GM12878 (cell line): ENCODE measurements around the gene DENND2C. TPM values are rescaled to one million over a fixed set of nuclear protein-coding genes. Genes with fewer than 3 reads are reported as not detected.

Source experiments
- ATAC-seq: fragments of 200-7000 bp; cut with Tn5 transposase; 3 replicates; pipeline ENCODE4 v1.9.1; 2020; ENCODE audit warnings: mild to moderate bottlenecking, moderate library complexity
- BruUV-seq: library from RNA; stranded (reverse); fragments of 400-500 nt; replicated peaks from 2 replicates; lab custom pipeline; 2021; lab: Mats Ljungman, UMichigan
- CTCF ChIA-PET: fragments of 300-600 bp; sonication (Branson Sonifier 250); formaldehyde crosslinking; extraction: SDS; loops from one replicate; lab custom pipeline; 2021; ENCODE audit warnings: inconsistent platforms; lab: Yijun Ruan, JAX
- POLR2A ChIA-PET: fragments of 350-600 bp; formaldehyde crosslinking; extraction: SDS; loops from one replicate; lab custom pipeline; 2021; ENCODE audit warnings: inconsistent platforms; lab: Charles Lee
- RAD21 ChIA-PET: fragments of 300-600 bp; sonication (Branson Sonifier 250); formaldehyde crosslinking; loops from one replicate; lab custom pipeline; 2023; ENCODE audit warnings: antibody characterized with exemption; ENCODE audit not compliant: unreplicated experiment; lab: Charles Lee
- SMC1A ChIA-PET: fragments of 300-600 bp; sonication (Branson Sonifier 250); formaldehyde crosslinking; loops from one replicate; lab custom pipeline; 2023; ENCODE audit not compliant: unreplicated experiment, uncharacterized antibody; lab: Charles Lee
- DNase-seq: peaks from one replicate; pipeline ENCODE4 v3.0.0-alpha.2; 2011; ENCODE audit warnings: low read depth, low spot score
- FAIRE-seq: peaks from 3 replicates; lab custom pipeline; 2011; peaks lifted over from hg19 to GRCh38; lab: Jason Lieb, UNC
- H2AFZ ChIP-seq: 2 replicates; pipeline ENCODE4 v1.6.0; 2011; ENCODE audit warnings: low read depth, low read length, control low read depth; ENCODE audit not compliant: control insufficient read depth
- H3K27ac ChIP-seq: 2 replicates; pipeline ENCODE4 v1.5.1; 2011; ENCODE audit warnings: control low read depth; ENCODE audit not compliant: control insufficient read depth, insufficient read depth
- H3K27me3 ChIP-seq, 2 experiments: replicated peaks in 1 of 2; 2 replicates each; pipeline versions ENCODE4 v1.6.0 to v1.6.1; 2011; ENCODE audit warnings: low read length in 1 of 2; ENCODE audit not compliant: control insufficient read depth in 2 of 2, insufficient read depth in 2 of 2
- H3K36me3 ChIP-seq, 2 experiments: 2 replicates each; pipeline ENCODE4 v1.5.1; 2011; ENCODE audit warnings: low read length in 1 of 2; ENCODE audit not compliant: control insufficient read depth in 2 of 2, insufficient read depth in 2 of 2
- H3K4me1 ChIP-seq: 2 replicates; pipeline ENCODE4 v1.6.1; 2011; ENCODE audit warnings: mild to moderate bottlenecking, low read length, moderate library complexity, mixed read lengths; ENCODE audit not compliant: control insufficient read depth, insufficient read depth
- H3K4me2 ChIP-seq: 2 replicates; pipeline ENCODE4 v1.6.0; 2011; ENCODE audit warnings: control low read depth; ENCODE audit not compliant: control insufficient read depth, insufficient read depth
- H3K4me3 ChIP-seq: fragments of 200-600 bp; sonication (generic); 2 replicates; pipeline ENCODE4 v1.5.1; 2016
- H3K79me2 ChIP-seq: 2 replicates; pipeline ENCODE4 v1.6.0; 2011; ENCODE audit warnings: low read length; ENCODE audit not compliant: control insufficient read depth, insufficient read depth
- H3K9ac ChIP-seq: 2 replicates; pipeline ENCODE4 v1.8.0; 2011; ENCODE audit warnings: low read length, control low read depth, mixed read lengths; ENCODE audit not compliant: control insufficient read depth, insufficient read depth
- H3K9me3 ChIP-seq: replicated peaks from 3 replicates; pipeline ENCODE4 v1.5.1; 2011; ENCODE audit warnings: mild to moderate bottlenecking, low read length; ENCODE audit not compliant: control insufficient read depth, insufficient read depth
- H4K20me1 ChIP-seq: 2 replicates; pipeline ENCODE4 v1.6.0; 2011; ENCODE audit not compliant: control insufficient read depth, insufficient read depth
- BACH1 ChIP-seq: fragments of 450-650 bp; IDR thresholded peaks from 2 replicates; pipeline ENCODE4 v1.6.1; 2017; ENCODE audit warnings: mild to moderate bottlenecking, borderline replicate concordance
- BHLHE40 ChIP-seq, 2 experiments: fragments of 450-650 bp in 1 of 2; IDR thresholded peaks; 2 replicates each; pipeline ENCODE4 v1.6.1; 2011 to 2017; ENCODE audit warnings: low read depth in 2 of 2, borderline replicate concordance in 1 of 2, improper control_type of control experiment in 1 of 2, low read length in 1 of 2, mild to moderate bottlenecking in 1 of 2
- CBFB ChIP-seq: IDR thresholded peaks from 2 replicates; pipeline ENCODE4 v1.6.1; 2016; ENCODE audit warnings: antibody characterized with exemption, low read depth
- EP300 ChIP-seq, 2 experiments: fragments of 150-350 bp in 1 of 2; IDR thresholded peaks; 2 replicates each; pipeline ENCODE4 v1.6.1; 2011 to 2012; ENCODE audit warnings: low read depth in 2 of 2, low read length in 2 of 2, borderline replicate concordance in 1 of 2, improper control_type of control experiment in 1 of 2, inconsistent platforms in 1 of 2; ENCODE audit not compliant: control insufficient read depth in 1 of 2
- LARP7 ChIP-seq: fragments of 450-650 bp; IDR thresholded peaks from 2 replicates; pipeline ENCODE4 v1.6.1; 2017; ENCODE audit warnings: mild to moderate bottlenecking
- MTA2 ChIP-seq: fragments of 450-650 bp; IDR thresholded peaks from 2 replicates; pipeline ENCODE4 v1.6.1; 2016; ENCODE audit warnings: low read depth, mild to moderate bottlenecking, moderate library complexity
- NFXL1 ChIP-seq: fragments of 450-650 bp; IDR thresholded peaks from 2 replicates; pipeline ENCODE4 v1.6.1; 2017; ENCODE audit warnings: antibody characterized with exemption, mild to moderate bottlenecking, borderline replicate concordance
- NFYB ChIP-seq: IDR thresholded peaks from 2 replicates; pipeline ENCODE4 v1.6.1; 2011; ENCODE audit warnings: low read depth, mild to moderate bottlenecking, low read length, improper control_type of control experiment, moderate library complexity; ENCODE audit not compliant: insufficient read depth
- NR2C2 ChIP-seq: IDR thresholded peaks from 2 replicates; pipeline ENCODE4 v1.6.1; 2011; ENCODE audit warnings: borderline replicate concordance, low read depth; ENCODE audit not compliant: control insufficient read depth, insufficient read length
- RCOR1 ChIP-seq: conservative IDR thresholded peaks from 2 replicates; pipeline ENCODE4 v1.6.1; 2012; ENCODE audit warnings: low read depth, low read length, improper control_type of control experiment
- SMC3 ChIP-seq: IDR thresholded peaks from 2 replicates; pipeline ENCODE4 v1.6.1; 2011; ENCODE audit warnings: low read length, improper control_type of control experiment, borderline replicate concordance
- SREBF2 ChIP-seq: IDR thresholded peaks from 2 replicates; pipeline ENCODE4 v1.6.1; 2012; ENCODE audit warnings: mild to moderate bottlenecking, low read length
- TCF3 ChIP-seq: IDR thresholded peaks from 2 replicates; pipeline ENCODE4 v1.6.1; 2012; ENCODE audit warnings: low read depth, mild to moderate bottlenecking, low read length, borderline replicate concordance; ENCODE audit not compliant: insufficient read depth
- ZBED1 ChIP-seq: IDR thresholded peaks from 2 replicates; pipeline ENCODE4 v1.6.1; 2016; ENCODE audit warnings: borderline replicate concordance
- ZNF24 ChIP-seq: fragments of 450-650 bp; IDR thresholded peaks from 2 replicates; pipeline ENCODE4 v1.6.1; 2017; ENCODE audit warnings: antibody characterized with exemption, mild to moderate bottlenecking
- WGBS: methylation state at CpG from one replicate; pipeline ENCODE4 v1.1.6; 2016; ENCODE audit warnings: low lambda C conversion rate; ENCODE audit not compliant: insufficient replicate concordance, insufficient coverage; ENCODE audit errors: missing lambda C conversion rate; 5-methylcytosine and 5-hydroxymethylcytosine counted together
- in situ Hi-C: fragments of 300-500 bp; cut with MboI; formaldehyde crosslinking; loops from 9 replicates; pipeline ENCODE4 v1.14.3; 2018; ENCODE audit warnings: mixed read lengths
- intact Hi-C: fragments of 100-400 bp; cut with micrococcal nuclease; formaldehyde crosslinking; loops from one replicate; pipeline ENCODE4 v1.14.2; 2022; ENCODE audit not compliant: unreplicated experiment
- polyA plus RNA-seq, 11 experiments: library from polyadenylated mRNA; depleted of rRNA in 4 of 11; unstranded in 6 of 11; stranded (reverse) in 5 of 11; fragments of >200 nt; fragmentation: Nextera tagmentation in 4 of 11; fragmentation: Illumina TruSeq in 1 of 11; extraction: Ambion mirVana in 4 of 11; extraction: Trizol in 1 of 11; gene quantifications; 1 replicate in 1 of 11; 2 replicates in 10 of 11; pipeline versions ENCODE4 v1.2.1 to v1.2.3, GENCODE V29; 2011 to 2016; ENCODE audit warnings: inconsistent platforms in 2 of 11, missing spikeins in 2 of 11, low read depth in 1 of 11
- total RNA-seq, 4 experiments: library from RNA; depleted of rRNA in 3 of 4; stranded (reverse); fragments of >200 nt in 3 of 4; fragmentation: Illumina TruSeq in 1 of 4; extraction: Trizol in 1 of 4; gene quantifications; 2 replicates each; pipeline versions ENCODE4 v1.2.1 to v1.2.3, GENCODE V29; 2013 to 2021
- TF ChIP-seq, protein P1 (sequence below): fragments of 450-650 bp; IDR thresholded peaks from 2 replicates; pipeline ENCODE4 v1.6.1; 2016; ENCODE audit warnings: mild to moderate bottlenecking
- TF ChIP-seq, protein P2 (sequence below): fragments of 150-350 bp; IDR thresholded peaks from 2 replicates; pipeline ENCODE4 v1.6.1; 2016; ENCODE audit warnings: low read depth, low read length

The DENND2C gene
- total and polyA plus RNA-seq, 10 of the 15 experiments (the other 5 are each of a cell fraction or from before 2014, with no cell fraction given) = 0.01 to 0.10 (median 0.06) TPM; not detected in 3

DNA sequence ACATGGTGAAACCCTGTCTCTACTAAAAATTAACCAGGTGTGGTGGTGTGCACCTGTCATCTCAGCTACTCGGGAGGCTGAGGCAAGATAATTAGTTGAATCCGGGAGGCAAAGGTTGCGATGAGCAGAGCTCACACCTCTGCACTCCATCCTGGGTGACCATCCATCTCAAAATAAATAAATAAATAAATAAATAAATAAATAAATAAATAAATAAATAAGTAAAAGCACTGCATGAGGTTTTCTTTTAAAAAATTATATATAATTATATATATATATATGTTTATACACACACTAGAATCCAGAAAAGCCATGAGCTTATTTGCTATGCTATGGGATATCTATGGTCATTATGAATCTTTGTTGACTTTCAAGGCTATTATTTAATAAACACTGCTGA is 23.1 kb upstream of the DENND2C start (continued):
- no peak for TF ChIP-seq EP300 (IDR thresholded peaks at IDR 0.05; ENCODE audit: borderline replicate concordance in 1 of 2, control insufficient read depth in 1 of 2, low read depth in 2 of 2, low read length in 2 of 2)
- TF ChIP-seq TCF3 = no peak
- TF ChIP-seq LARP7 = no peak
- TF ChIP-seq NFXL1 = no peak

DNA sequence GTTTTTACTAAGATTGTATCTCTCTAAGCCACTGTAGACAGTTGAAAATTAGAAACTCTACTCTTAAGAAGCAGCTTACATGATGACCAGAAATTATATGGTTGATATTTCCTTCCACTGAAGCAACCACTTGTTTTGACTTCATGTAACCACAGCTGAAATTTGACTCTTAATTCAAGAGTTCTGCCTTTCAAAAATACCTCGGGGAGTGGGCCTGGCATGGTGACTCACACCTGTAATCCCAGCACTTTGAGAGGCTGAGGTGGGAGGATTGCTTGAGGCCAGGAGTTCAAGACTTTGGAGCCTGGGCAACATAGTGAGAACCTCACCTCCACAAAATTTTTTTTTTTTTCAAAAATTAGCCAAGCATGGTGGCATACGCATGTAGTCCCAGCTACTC is 21.2 kb upstream of the DENND2C start:
- no peaks in the 10 kb centered on the region for H3K4me1 ChIP-seq
- SMC1A ChIA-PET = no interaction called here

More for the DNA sequence above, 21.2 kb upstream of the DENND2C start:
- Histone ChIP-seq H3K4me3 (no peak overlapping the region), H3K27me3 (no peaks in the 10 kb centered on the region), H3K9ac (no peak overlapping the region), H3K27ac (no peak overlapping the region), H3K36me3 (no peaks in the 10 kb centered on the region), H2AFZ (no peak overlapping the region), H3K79me2 (no peaks in the 10 kb centered on the region), H4K20me1 (no peaks in the 10 kb centered on the region), H3K4me2 (no peak overlapping the region), H3K9me3 (no peaks in the 10 kb centered on the region)
- FAIRE-seq (no peak), ATAC-seq (no peak), DNase-seq (no peak)
- BruUV-seq = no TSS peak
- TF ChIP-seq NR2C2 (no peak), RCOR1 (no peak), SREBF2 (no peak), SMC3 (no peak), BACH1 (no peak), CBFB (no peak), NFYB (no peak), ZBED1 (no peak), MTA2 (no peak), ZNF24 (no peak), BHLHE40 (IDR thresholded peaks at IDR 0.05; ENCODE audit: borderline replicate concordance in 1 of 2, low read depth in 2 of 2, low read length in 1 of 2) (no peak)
- TF ChIP-seq, protein P1, sequence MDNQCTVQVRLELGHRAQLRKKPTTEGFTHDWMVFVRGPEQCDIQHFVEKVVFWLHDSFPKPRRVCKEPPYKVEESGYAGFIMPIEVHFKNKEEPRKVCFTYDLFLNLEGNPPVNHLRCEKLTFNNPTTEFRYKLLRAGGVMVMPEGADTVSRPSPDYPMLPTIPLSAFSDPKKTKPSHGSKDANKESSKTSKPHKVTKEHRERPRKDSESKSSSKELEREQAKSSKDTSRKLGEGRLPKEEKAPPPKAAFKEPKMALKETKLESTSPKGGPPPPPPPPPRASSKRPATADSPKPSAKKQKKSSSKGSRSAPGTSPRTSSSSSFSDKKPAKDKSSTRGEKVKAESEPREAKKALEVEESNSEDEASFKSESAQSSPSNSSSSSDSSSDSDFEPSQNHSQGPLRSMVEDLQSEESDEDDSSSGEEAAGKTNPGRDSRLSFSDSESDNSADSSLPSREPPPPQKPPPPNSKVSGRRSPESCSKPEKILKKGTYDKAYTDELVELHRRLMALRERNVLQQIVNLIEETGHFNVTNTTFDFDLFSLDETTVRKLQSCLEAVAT = no peak
- TF ChIP-seq, protein P2, sequence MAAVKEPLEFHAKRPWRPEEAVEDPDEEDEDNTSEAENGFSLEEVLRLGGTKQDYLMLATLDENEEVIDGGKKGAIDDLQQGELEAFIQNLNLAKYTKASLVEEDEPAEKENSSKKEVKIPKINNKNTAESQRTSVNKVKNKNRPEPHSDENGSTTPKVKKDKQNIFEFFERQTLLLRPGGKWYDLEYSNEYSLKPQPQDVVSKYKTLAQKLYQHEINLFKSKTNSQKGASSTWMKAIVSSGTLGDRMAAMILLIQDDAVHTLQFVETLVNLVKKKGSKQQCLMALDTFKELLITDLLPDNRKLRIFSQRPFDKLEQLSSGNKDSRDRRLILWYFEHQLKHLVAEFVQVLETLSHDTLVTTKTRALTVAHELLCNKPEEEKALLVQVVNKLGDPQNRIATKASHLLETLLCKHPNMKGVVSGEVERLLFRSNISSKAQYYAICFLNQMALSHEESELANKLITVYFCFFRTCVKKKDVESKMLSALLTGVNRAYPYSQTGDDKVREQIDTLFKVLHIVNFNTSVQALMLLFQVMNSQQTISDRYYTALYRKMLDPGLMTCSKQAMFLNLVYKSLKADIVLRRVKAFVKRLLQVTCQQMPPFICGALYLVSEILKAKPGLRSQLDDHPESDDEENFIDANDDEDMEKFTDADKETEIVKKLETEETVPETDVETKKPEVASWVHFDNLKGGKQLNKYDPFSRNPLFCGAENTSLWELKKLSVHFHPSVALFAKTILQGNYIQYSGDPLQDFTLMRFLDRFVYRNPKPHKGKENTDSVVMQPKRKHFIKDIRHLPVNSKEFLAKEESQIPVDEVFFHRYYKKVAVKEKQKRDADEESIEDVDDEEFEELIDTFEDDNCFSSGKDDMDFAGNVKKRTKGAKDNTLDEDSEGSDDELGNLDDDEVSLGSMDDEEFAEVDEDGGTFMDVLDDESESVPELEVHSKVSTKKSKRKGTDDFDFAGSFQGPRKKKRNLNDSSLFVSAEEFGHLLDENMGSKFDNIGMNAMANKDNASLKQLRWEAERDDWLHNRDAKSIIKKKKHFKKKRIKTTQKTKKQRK = no peak
- ChIA-PET RAD21 (no interaction called here), CTCF (interaction anchor here (1.1 kb wide), 1 partner anchor 12 kb away, joined by 4 read pairs; no protein-coding TSS in a partner anchor), POLR2A (interaction anchor here (1.2 kb wide), 1 partner anchor 11 kb away, joined by 3 read pairs; no protein-coding TSS in a partner anchor)
- in situ Hi-C loops (no loop called here), intact Hi-C loops (no loop called here)
- 5% methylated on average over 2 of the region's 2 CpGs for WGBS
